RWPE1 (cell line): ENCODE results near the gene SLFN12L.

Source experiments
- CTCF ChIA-PET: fragments of 350-600 bp; sonication (Branson Sonifier 250); formaldehyde crosslinking; extraction: SDS; loops from one replicate; lab custom pipeline; 2021; lab: Yijun Ruan, JAX
- POLR2A ChIA-PET: fragments of 400-600 bp; formaldehyde crosslinking; extraction: SDS; loops from one replicate; lab custom pipeline; 2020; ENCODE audit warnings: antibody characterized with exemption; ENCODE audit not compliant: low non-redundant PET; lab: Yijun Ruan, JAX
- DNase-seq: peaks from one replicate; pipeline ENCODE4 v3.0.0; 2012; ENCODE audit warnings: low spot score
- H3K27ac ChIP-seq: fragments of 450-650 bp; 2 replicates; pipeline ENCODE4 v1.5.1; 2017
- TF ChIP-seq, protein P1 (sequence below): fragments of 450-650 bp; conservative IDR thresholded peaks from 2 replicates; pipeline ENCODE4 v1.5.1; 2017; ENCODE audit warnings: low read depth, mild to moderate bottlenecking

SLFN12L gene

DNA sequence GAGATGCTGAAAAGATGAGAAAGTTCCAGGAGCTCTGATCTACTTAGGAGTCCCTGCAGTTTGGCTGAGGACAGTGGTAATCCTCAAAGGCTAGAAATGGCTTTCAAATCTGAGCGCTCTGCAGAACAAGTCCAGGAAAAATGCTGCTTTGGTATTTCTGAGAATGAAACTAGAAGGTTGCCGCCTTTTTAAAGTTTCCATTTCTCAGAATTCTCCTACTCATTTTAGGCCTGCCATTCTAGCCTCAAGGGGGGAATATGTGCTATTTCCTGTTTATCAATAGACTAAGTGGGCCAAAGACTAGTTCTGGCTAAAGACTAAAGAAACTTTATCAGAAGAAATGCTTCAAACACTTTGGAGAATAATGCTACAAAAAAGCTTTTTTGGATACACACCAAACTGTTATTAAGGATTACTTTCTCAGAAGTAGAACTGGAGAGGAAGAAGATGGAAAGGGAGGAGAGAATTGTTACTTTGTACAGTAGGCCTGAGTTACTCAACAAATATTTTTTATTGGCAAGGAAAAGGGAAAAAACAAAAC, at the start of gene SLFN12L:
TSS of gene SLFN12L (minus strand) at position 78 of the 541 bp plus-strand sequence. CDS start 15,314 bp downstream, outside the sequence.
- ChIA-PET CTCF (interaction anchor here (0.5 to 1.1 kb wide), 4 partner anchors 16 to 370 kb away, joined by 3 to 4 read pairs (median 3); no protein-coding TSS in a partner anchor), POLR2A (no interaction called here)
- DNase-seq: no peak
- TF ChIP-seq, protein P1, sequence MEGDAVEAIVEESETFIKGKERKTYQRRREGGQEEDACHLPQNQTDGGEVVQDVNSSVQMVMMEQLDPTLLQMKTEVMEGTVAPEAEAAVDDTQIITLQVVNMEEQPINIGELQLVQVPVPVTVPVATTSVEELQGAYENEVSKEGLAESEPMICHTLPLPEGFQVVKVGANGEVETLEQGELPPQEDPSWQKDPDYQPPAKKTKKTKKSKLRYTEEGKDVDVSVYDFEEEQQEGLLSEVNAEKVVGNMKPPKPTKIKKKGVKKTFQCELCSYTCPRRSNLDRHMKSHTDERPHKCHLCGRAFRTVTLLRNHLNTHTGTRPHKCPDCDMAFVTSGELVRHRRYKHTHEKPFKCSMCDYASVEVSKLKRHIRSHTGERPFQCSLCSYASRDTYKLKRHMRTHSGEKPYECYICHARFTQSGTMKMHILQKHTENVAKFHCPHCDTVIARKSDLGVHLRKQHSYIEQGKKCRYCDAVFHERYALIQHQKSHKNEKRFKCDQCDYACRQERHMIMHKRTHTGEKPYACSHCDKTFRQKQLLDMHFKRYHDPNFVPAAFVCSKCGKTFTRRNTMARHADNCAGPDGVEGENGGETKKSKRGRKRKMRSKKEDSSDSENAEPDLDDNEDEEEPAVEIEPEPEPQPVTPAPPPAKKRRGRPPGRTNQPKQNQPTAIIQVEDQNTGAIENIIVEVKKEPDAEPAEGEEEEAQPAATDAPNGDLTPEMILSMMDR: no peak
- no peak within 1 kb of the TSS for H3K27ac ChIP-seq

DNA sequence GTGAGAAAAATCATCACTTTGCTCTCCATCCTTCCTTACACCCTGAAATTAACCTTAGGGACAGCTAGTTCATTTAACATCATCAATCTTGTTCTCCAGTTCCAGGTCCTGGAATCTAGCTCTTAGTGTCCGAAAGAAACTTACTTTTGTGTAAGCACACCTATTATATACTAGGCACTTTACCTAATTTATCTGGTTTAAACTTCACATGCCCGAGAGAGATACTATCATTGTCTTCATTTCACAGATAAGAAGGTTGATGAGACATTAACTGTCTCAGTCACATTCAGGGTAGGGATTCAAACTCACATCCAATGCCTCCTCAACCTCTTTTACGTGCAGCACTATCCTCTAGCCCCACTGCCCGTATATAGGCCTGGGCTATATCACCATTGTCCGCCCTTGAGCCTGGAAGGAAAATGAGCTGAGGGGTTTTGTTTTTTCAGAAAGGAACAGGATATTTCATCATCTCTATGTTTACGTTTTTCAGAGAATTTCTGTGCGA, 49.1 kb upstream of the SLFN12L start:
- DNase-seq: no peak
- ChIA-PET CTCF (interaction anchor here (0.7 to 1.2 kb wide), 2 partner anchors 161 to 177 kb away, joined by 3 to 4 read pairs; no protein-coding TSS in a partner anchor), POLR2A (interaction anchor here (1.1 kb wide), 1 partner anchor 8 kb away, joined by 5 read pairs; the partner anchor contains the start of gene PEX12)
- H3K27ac ChIP-seq: peak overlapping the region; percentile 97
- TF ChIP-seq, protein P1: no peak

DNA sequence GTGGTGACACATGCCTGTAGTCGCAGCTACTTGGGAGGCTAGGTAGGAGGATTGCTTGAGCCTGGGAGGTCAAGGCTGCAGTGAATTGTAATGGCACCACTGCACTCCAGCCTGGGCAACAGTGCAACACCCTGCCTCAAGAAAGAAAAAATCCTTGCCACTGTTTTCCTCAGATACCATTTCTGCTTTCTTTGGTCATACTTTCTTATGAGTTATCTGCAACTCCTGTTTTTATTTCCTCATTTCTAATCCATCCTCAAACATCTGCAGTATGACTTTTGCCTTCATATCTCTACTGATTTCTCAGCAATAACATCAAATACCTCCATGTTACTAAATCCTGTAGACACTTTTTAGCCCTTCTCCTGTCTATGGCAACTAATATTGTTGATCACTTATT, 46.6 kb upstream of the SLFN12L start:
- POLR2A ChIA-PET: no interaction called here
- DNase-seq: no peak
- no peak overlapping the region for H3K27ac ChIP-seq
- CTCF ChIA-PET: no interaction called here
- TF ChIP-seq, protein P1: no peak

DNA sequence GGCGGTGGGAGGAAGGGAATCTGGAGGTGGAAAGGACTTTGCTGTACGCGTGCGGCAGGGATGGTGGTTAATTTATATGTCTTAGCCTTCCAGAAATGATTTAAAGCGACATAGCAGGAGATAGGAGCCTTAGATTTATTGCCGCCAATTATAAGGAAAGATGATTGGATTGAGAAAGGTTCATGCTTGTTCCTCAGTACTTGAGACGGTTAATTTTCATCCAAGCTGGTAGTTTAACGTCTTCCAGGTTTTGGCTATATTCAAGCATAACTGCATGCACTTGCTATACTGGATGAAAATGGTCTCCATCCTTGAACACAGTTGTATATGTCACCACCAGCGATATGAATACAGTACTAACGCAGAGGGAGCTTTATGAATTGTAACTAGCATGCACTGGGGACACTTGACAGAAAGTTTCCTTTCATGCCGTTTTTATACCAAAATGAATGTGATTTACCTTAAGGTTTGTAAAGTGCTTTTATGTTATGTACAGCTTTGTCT, 41.5 kb upstream of the SLFN12L start:
- DNase-seq: peak; percentile 9
- CTCF ChIA-PET: interaction anchor here (1.4 kb wide), 1 partner anchor 40 kb away, joined by 3 read pairs; no protein-coding TSS in a partner anchor
- peak overlapping the region; percentile 84 for H3K27ac ChIP-seq
- TF ChIP-seq, protein P1: no peak
- POLR2A ChIA-PET: interaction anchor here (0.9 to 1.5 kb wide), 2 partner anchors 8 to 9 kb away, joined by 4 to 5 read pairs; partner anchors contain the start of gene AP2B1

DNA sequence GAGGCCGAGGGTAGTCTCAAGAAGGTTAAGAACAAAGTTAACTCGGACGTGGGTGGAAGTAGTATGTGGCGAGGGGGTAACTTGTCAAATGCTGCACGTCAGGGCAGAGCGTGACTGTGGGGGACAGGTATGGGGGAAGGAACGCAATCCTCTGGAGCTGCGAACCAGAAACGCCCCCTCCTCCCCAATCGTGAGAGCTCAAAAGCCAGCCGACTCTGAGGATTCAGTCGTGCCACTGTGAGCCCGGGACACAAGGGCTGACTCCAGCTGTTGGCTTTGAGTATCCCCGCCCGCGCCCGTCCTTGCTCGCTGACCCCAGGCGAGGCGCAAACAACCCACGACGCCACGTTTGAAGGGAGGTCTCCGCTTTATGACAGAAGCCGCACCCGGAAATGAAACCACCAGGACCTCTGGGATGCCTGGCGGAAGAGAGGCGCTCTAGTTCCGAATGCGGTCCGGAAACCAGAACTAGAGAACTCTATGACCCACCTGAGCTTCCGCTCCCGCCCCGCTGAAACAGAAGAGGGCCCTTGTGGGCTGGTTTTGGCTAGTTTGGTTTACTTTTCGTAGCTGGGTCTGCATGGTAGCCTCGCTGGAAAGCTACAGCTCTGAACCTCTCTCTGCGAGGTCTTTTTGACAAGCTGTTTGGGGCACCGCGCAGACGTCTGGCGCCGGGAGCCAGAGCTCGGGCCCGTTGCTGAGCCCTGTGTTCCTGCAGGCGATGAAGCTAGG, 40.9 kb upstream of the SLFN12L start, which contains the start of gene PEX12:
TSS of gene PEX12 (minus strand) at position 375 of the 732 bp plus-strand sequence. CDS start 550 bp downstream, outside the sequence.
- ChIA-PET POLR2A (interaction anchor here (0.5 to 1.5 kb wide), 6 partner anchors 8 to 64 kb away, joined by 3 to 9 read pairs (median 4); partner anchors contain the start of gene AP2B1), CTCF (interaction anchor here (0.7 to 1.4 kb wide), 2 partner anchors 39 to 227 kb away, joined by 3 read pairs; no protein-coding TSS in a partner anchor)
- TF ChIP-seq, protein P1: no peak
- H3K27ac ChIP-seq: peak within 1 kb of the TSS; percentile 84
- DNase-seq: peak; percentile 77

DNA sequence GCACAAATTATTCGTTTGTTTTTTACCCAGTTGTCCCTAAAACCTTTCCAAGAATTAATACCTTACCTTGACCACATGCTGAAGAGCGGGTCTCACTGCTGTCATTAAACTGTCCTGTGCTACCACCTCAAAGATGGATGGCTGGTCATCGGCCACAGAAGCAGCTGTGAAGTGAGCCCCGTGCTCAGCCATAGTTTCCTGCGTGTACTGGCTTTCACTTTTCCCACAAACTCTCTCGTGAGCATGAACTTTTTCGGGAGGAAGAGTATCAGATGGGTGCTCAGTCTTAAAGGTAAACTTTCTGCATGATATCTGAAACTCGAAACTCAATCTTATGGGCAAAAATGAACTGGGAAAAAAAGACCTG, 40.3 kb upstream of the SLFN12L start:
- ChIA-PET CTCF (interaction anchor here (0.7 kb wide), 1 partner anchor 227 kb away, joined by 3 read pairs; no protein-coding TSS in a partner anchor), POLR2A (interaction anchor here (0.7 to 1.5 kb wide), 3 partner anchors 9 to 64 kb away, joined by 3 to 5 read pairs (median 3); partner anchors contain the start of gene AP2B1)
- TF ChIP-seq, protein P1: no peak
- H3K27ac ChIP-seq: peak overlapping the region; percentile 84
- DNase-seq: no peak
